Measurements from ENCODE around the gene PLAAT3.
"Not testable (repeated sequence)": the region's sequence is repeated elsewhere in the genome, so short reads cannot be mapped to it uniquely, and the experiment has no call there.

Gene PLAAT3

DNA sequence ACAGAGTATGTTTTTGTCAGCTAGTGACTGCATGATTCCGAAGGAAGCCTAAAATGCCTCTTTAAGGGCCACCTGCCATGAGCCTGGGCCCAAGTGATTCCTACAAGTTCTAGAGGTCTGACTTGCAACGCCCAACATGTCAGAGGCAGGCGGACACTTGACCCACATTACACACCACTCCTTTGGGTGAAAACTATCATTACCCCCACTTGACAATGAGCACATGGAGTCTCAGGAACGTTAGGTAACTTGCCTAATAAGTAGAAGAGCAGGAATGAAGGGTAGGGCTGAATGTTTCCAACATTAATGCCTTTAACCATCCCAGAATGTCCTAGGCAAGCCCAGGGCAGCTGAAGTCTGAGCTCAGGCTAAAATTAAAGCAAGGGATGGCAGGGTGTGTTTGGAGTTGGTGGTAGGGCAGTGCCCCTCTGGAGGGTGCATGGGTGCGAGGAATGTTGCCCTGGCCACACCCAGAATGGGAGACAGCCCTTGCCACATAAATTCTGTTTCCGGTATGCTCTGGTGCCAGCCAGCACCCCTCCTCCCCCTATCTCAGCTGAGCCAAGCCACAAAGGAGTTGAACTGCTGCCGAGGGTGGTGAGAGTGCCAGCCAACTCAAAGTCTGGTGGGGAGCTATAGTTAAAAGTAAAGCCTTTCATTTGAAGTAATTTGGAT lies 53.6 kb downstream of the PLAAT3 start:
- Histone ChIP-seq H3K9ac (ENCODE audit: low read depth, low read length) (no peak overlapping the region), H3K27me3 (ENCODE audit: control insufficient read depth, insufficient read depth, low read length) (no peaks in the 10 kb centered on the region), H3K9me3 (ENCODE audit: control insufficient read depth, insufficient read depth, low read length) (no peaks in the 10 kb centered on the region), H3K4me3 (ENCODE audit: low read depth, low read length) (no peak overlapping the region), H3K4me1 (ENCODE audit: control insufficient read depth, insufficient read depth, low read length) (no peaks in the 10 kb centered on the region), H3K36me3 (ENCODE audit: control insufficient read depth, insufficient read depth, low read length) (no peaks in the 10 kb centered on the region)

DNA sequence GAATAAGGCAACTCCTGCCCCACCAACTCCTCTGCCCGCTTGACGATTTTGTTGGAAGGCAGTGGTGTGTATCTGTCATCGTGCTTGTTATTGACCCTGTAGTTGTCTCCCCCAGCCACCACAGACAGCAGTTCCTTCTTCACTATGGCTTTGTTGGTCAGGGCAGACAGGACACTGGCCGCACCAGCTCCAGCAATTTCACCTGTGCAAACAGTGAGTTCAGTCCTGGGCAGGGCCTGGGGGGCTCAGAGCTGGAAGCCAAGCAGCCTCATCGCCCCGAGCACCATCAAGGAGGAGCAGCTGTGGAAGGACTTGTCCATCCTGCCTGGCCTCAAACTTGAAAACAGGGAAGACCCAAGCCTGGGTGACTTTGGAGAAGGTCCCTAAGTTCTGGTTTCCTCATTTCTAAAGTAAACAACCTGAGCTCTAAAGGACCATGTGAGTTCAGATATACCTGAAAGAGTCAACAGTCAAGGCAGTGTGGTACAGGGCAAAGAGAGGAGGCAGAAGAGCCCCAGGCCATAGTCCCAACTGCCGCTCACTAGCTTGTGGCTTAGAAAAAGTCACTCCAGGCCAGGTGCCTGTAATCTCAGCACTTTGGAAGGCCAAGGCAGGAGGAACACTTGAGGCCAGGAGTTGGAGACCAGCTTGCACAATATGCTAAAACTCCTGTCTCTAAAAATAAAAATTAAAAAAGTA lies 55.6 kb downstream of the PLAAT3 start:
- Histone ChIP-seq H3K4me3 (ENCODE audit: low read depth, low read length) (no peak overlapping the region), H3K9ac (ENCODE audit: low read depth, low read length) (no peak overlapping the region), H3K9me3 (ENCODE audit: control insufficient read depth, insufficient read depth, low read length) (no peaks in the 10 kb centered on the region), H3K36me3 (ENCODE audit: control insufficient read depth, insufficient read depth, low read length) (no peaks in the 10 kb centered on the region), H3K27me3 (ENCODE audit: control insufficient read depth, insufficient read depth, low read length) (no peaks in the 10 kb centered on the region), H3K4me1 (ENCODE audit: control insufficient read depth, insufficient read depth, low read length) (peaks cover 4% of the 10 kb centered on the region)

DNA sequence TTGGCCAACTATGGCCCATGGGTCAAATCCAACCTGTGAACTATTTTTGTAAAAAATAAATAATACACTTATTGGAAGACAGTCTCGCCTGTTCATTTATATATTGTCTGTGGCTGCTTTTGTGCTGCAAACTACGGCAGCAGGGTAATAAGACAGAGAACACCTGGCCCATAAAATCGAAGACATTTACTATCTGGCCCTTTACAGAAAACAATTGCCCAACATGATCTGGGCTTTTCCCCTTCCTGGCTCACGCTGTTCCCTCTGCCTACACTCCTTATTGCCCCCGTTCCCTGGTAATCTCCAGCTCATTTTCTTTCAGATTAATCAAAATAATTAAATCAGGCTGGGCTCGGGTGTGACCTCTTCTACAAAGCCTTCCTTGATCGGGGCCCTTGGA lies 56.7 kb downstream of the PLAAT3 start:
- Histone ChIP-seq H3K27me3 (ENCODE audit: control insufficient read depth, insufficient read depth, low read length) (no peaks in the 10 kb centered on the region), H3K4me3 (ENCODE audit: low read depth, low read length) (no peak overlapping the region), H3K4me1 (ENCODE audit: control insufficient read depth, insufficient read depth, low read length) (peaks cover 4% of the 10 kb centered on the region), H3K9me3 (ENCODE audit: control insufficient read depth, insufficient read depth, low read length) (no peaks in the 10 kb centered on the region), H3K9ac (ENCODE audit: low read depth, low read length) (no peak overlapping the region), H3K36me3 (ENCODE audit: control insufficient read depth, insufficient read depth, low read length) (no peaks in the 10 kb centered on the region)

GRCh38 chr11:63556404-63557013 lies 57.7 kb downstream of the PLAAT3 start:
- H3K4me3 ChIP-seq (ENCODE audit: low read depth, low read length), result no peak overlapping the region
- peaks cover 4% of the 10 kb centered on the region for H3K4me1 ChIP-seq (ENCODE audit: control insufficient read depth, insufficient read depth, low read length)
- no peaks in the 10 kb centered on the region for H3K36me3 ChIP-seq (ENCODE audit: control insufficient read depth, insufficient read depth, low read length)
- H3K27me3 ChIP-seq (ENCODE audit: control insufficient read depth, insufficient read depth, low read length), result no peaks in the 10 kb centered on the region
- no peaks in the 10 kb centered on the region for H3K9me3 ChIP-seq (ENCODE audit: control insufficient read depth, insufficient read depth, low read length)
- H3K9ac ChIP-seq (ENCODE audit: low read depth, low read length), result no peak overlapping the region

- Histone ChIP-seq H3K9ac (ENCODE audit: low read depth, low read length) (no peak overlapping the region), H3K4me1 (ENCODE audit: control insufficient read depth, insufficient read depth, low read length) (peaks cover 4% of the 10 kb centered on the region), H3K36me3 (ENCODE audit: control insufficient read depth, insufficient read depth, low read length) (no peaks in the 10 kb centered on the region), H3K9me3 (ENCODE audit: control insufficient read depth, insufficient read depth, low read length) (no peaks in the 10 kb centered on the region), H3K27me3 (ENCODE audit: control insufficient read depth, insufficient read depth, low read length) (no peaks in the 10 kb centered on the region), H3K4me3 (ENCODE audit: low read depth, low read length) (no peak overlapping the region)
These were observed 59.4 kb downstream of the PLAAT3 start for GRCh38 chr11:63554877-63555223.

DNA sequence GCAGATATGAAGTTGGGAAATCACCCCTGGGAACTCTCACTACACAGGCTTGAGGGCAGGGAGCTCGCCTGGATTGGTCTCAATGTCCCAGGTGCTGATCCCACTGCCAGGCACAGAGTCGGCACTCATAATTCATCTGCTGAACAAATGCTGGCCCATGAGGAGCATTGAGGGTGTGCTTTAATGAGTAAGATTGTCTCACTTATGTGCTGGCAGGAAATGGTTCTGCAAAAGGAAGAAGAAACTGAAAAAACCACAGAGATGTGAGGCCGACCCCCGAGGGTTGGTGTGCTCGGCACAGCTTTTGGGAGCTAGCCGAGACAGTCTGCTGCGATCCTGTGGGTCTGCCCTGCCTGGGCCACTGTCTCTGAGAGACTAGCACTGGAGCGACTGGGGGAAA lies 60.5 kb downstream of the PLAAT3 start:
- Histone ChIP-seq H3K27me3 (ENCODE audit: control insufficient read depth, insufficient read depth, low read length) (no peaks in the 10 kb centered on the region), H3K4me3 (ENCODE audit: low read depth, low read length) (no peak overlapping the region), H3K9ac (ENCODE audit: low read depth, low read length) (no peak overlapping the region), H3K4me1 (ENCODE audit: control insufficient read depth, insufficient read depth, low read length) (peaks cover 4% of the 10 kb centered on the region), H3K9me3 (ENCODE audit: control insufficient read depth, insufficient read depth, low read length) (no peaks in the 10 kb centered on the region), H3K36me3 (ENCODE audit: control insufficient read depth, insufficient read depth, low read length) (no peaks in the 10 kb centered on the region)

DNA sequence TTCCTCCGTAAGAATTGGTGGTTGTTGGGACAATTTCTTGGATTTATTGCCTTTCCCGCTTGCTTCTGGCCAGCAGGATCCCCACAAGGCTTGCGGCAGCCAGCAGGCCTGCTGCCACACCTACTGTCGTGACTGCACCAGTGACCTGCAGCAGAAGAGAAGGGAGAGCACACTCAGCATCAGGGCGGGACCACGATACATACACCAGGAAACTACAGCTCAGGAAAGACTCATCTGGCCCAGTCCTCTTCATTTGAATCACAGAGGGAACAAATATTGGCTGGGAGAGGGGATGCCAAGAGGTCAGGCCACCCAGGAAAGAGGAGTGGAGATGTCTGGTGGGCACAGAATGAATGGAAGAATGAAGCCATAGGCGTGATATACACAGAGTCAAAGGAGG lies 61.3 kb downstream of the PLAAT3 start:
- Histone ChIP-seq H3K27me3 (ENCODE audit: control insufficient read depth, insufficient read depth, low read length) (no peaks in the 10 kb centered on the region), H3K9ac (ENCODE audit: low read depth, low read length) (no peak overlapping the region), H3K4me1 (ENCODE audit: control insufficient read depth, insufficient read depth, low read length) (peaks cover 4% of the 10 kb centered on the region), H3K4me3 (ENCODE audit: low read depth, low read length) (no peak overlapping the region), H3K9me3 (ENCODE audit: control insufficient read depth, insufficient read depth, low read length) (no peaks in the 10 kb centered on the region), H3K36me3 (ENCODE audit: control insufficient read depth, insufficient read depth, low read length) (no peaks in the 10 kb centered on the region)

DNA sequence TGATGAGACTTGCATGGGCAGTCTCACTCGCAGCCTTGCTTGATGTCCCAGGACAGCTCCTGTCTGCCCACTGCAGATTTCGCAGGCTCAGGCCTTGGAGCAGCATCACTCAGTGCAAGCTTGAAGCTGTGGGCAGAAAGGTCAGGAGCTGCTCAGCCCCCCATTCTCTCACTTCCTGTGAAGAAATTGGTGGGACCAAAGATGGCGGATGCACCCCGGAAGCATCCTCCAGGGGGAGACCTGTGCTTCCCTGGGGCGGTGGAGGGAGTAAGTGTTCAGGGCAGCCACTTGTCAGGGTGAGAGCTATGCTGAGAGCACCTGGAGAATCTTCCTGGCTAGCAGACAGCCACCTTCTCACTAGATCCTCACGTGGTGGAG lies 62.4 kb downstream of the PLAAT3 start:
- Histone ChIP-seq H3K4me1 (ENCODE audit: control insufficient read depth, insufficient read depth, low read length) (peaks cover 4% of the 10 kb centered on the region), H3K4me3 (ENCODE audit: low read depth, low read length) (no peak overlapping the region), H3K9ac (ENCODE audit: low read depth, low read length) (no peak overlapping the region)

GRCh38 chr11:63551091-63551888 lies 62.9 kb downstream of the PLAAT3 start:
- no peak overlapping the region for H3K4me3 ChIP-seq (ENCODE audit: low read depth, low read length)
- H3K9ac ChIP-seq (ENCODE audit: low read depth, low read length), result no peak overlapping the region

More for the DNA sequence above, 62.4 kb downstream of the PLAAT3 start:
- Histone ChIP-seq H3K27me3 (ENCODE audit: control insufficient read depth, insufficient read depth, low read length) (no peaks in the 10 kb centered on the region), H3K36me3 (ENCODE audit: control insufficient read depth, insufficient read depth, low read length) (no peaks in the 10 kb centered on the region), H3K9me3 (ENCODE audit: control insufficient read depth, insufficient read depth, low read length) (no peaks in the 10 kb centered on the region)

DNA sequence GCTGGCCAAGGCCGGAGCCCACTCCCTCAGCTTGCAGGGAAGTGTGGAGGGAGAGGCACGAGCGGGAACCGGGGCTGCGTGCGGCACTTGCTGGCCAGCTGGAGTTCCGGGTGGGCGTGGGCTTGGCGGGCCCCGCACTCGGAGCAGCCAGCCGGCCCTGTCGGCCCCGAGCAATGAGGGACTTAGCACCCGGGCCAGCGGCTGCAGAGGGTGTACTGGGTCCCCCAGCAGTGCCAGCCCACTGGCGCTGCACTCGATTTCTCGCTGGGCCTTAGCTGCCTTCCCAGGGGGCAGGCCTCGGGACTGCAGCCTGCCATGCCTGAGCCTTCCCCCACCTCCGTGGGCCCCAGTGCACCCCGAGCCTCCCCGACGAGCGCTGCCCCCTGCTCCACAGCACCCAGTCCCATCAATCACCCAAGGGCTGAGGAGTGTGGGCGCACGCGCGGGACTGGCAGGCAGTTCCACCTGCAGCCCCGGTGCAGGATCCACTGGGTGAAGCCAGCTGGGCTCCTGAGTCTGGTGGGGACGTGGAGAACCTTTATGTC lies 64.0 kb downstream of the PLAAT3 start:
- not testable (repeated sequence) for H3K9ac ChIP-seq (ENCODE audit: low read depth, low read length); H3K9me3 ChIP-seq (ENCODE audit: control insufficient read depth, insufficient read depth, low read length); H3K36me3 ChIP-seq (ENCODE audit: control insufficient read depth, insufficient read depth, low read length); H3K4me1 ChIP-seq (ENCODE audit: control insufficient read depth, insufficient read depth, low read length); H3K27me3 ChIP-seq (ENCODE audit: control insufficient read depth, insufficient read depth, low read length); H3K4me3 ChIP-seq (ENCODE audit: low read depth, low read length)

More at GRCh38 chr11:63551091-63551888, 62.9 kb downstream of the PLAAT3 start:
- Histone ChIP-seq H3K36me3 (ENCODE audit: control insufficient read depth, insufficient read depth, low read length) (no peaks in the 10 kb centered on the region), H3K27me3 (ENCODE audit: control insufficient read depth, insufficient read depth, low read length) (no peaks in the 10 kb centered on the region), H3K4me1 (ENCODE audit: control insufficient read depth, insufficient read depth, low read length) (peaks cover 4% of the 10 kb centered on the region), H3K9me3 (ENCODE audit: control insufficient read depth, insufficient read depth, low read length) (no peaks in the 10 kb centered on the region)

DNA sequence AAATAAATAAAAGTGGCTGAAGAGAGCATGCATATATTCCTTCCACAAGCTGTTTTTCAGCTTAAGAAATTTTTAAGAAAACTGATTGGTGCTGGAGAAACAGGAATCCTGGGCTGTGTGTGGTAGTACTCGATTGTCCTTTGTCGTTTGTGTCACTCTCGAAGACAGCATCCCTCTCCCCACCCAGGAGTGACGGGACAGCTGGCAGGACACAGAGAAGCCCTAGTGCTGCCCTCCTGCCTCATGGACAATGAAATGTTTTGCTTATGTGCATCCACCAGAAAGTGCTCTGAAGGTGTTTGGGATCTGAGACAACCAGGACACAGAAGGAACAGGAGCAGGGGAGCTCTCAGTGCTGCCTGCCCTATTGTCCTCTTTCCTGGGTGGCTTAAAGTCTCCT lies 64.8 kb downstream of the PLAAT3 start:
- H3K4me1 ChIP-seq (ENCODE audit: control insufficient read depth, insufficient read depth, low read length), result no peaks in the 10 kb centered on the region
- H3K36me3 ChIP-seq (ENCODE audit: control insufficient read depth, insufficient read depth, low read length), result no peaks in the 10 kb centered on the region
- H3K9ac ChIP-seq (ENCODE audit: low read depth, low read length), result no peak overlapping the region
- no peaks in the 10 kb centered on the region for H3K9me3 ChIP-seq (ENCODE audit: control insufficient read depth, insufficient read depth, low read length)
- H3K27me3 ChIP-seq (ENCODE audit: control insufficient read depth, insufficient read depth, low read length), result no peaks in the 10 kb centered on the region
- no peak overlapping the region for H3K4me3 ChIP-seq (ENCODE audit: low read depth, low read length)
